RCC 7860 (cell line): Measurements from ENCODE around the gene FXR2.

Experiments used
- DNase-seq: peaks from one replicate; pipeline ENCODE4 v3.0.0-alpha.2; 2015; ENCODE audit warnings: low spot score
- FAIRE-seq: peaks from 2 replicates; lab custom pipeline; 2012; peaks lifted over from hg19 to GRCh38; lab: Jason Lieb, UNC

FXR2 gene

GRCh38 chr17:7552621-7553051, 62.1 kb downstream of the FXR2 start:
- DNase-seq = no peak
- FAIRE-seq = no peak

- DNase-seq = no peak
- FAIRE-seq = no peak
These were observed 63.3 kb downstream of the FXR2 start for GRCh38 chr17:7551396-7551795.

- DNase-seq (no peak), FAIRE-seq (no peak)
These were observed 64.4 kb downstream of the FXR2 start for GRCh38 chr17:7550344-7550743.

GRCh38 chr17:7549401-7550055, 65.2 kb downstream of the FXR2 start:
- DNase-seq (no peak), FAIRE-seq (no peak)

DNA sequence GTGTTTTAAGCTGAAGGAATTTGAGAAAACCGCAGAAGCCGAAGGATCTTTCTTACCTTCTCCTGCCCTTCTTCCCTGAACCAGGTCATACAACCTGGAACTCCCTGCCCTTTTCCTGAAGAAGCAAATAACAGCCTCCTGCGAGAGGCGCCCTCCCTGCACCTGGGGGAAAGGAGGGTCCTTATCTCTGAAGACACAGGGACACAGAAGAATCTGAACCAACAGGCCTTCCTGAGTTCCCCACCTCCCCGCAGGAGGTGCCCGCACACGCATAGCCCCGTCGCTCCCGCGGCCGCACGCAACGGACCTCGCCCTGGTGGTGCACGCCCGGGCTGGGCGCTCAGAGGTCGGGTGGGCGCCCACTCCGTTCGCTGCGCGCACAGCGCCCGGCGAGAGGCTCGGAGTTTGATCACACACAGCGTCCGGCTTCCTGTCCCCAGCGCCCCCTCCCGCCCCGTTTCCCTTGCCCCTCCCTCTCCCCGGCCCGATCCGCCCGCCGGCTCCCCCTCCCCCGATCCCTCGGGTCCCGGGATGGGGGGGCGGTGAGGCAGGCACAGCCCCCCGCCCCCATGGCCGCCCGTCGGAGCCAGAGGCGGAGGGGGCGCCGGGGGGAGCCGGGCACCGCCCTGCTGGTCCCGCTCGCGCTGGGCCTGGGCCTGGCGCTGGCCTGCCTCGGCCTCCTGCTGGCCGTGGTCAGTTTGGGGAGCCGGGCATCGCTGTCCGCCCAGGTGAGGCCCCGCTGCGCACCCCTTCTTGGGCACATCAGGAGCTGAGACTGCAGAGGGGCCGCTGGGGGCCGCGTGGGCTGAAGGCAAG, 65.9 kb downstream of the FXR2 start, which contains the start of gene TNFSF12:
TNFSF12 (plus strand) TSS at position 474 of the 816 bp plus-strand sequence; CDS start at position 570, 96 bp downstream.
- DNase-seq (no peak), FAIRE-seq (no peak)

- FAIRE-seq = no peak
- DNase-seq = no peak
These were observed 69.8 kb downstream of the FXR2 start for GRCh38 chr17:7544911-7545310.
